ENCODE data around the gene AADAT.

AADAT gene

GRCh38 chr4:170089668-170090351 is at the start of gene AADAT:
Gene AADAT, minus strand, starts transcription at chr4:170089956. Its CDS starts 266 bp downstream, at chr4:170089690.
- TF ChIP-seq CTCF (IDR thresholded peaks at IDR 0.05; ENCODE audit: low read depth, low read length), result peak; percentile 79
- peak within 1 kb of the TSS; percentile 75 for H3K4me3 ChIP-seq (ENCODE audit: low read depth, low read length)

GRCh38 chr4:170138580-170139194 is 48.9 kb upstream of the AADAT start:
- H3K4me3 ChIP-seq (ENCODE audit: low read depth, low read length), result no peak overlapping the region
- TF ChIP-seq CTCF (IDR thresholded peaks at IDR 0.05; ENCODE audit: low read depth, low read length), result peak; percentile 67

- H3K4me3 ChIP-seq (ENCODE audit: low read depth, low read length), result no peak overlapping the region
- no peak for TF ChIP-seq CTCF (IDR thresholded peaks at IDR 0.05; ENCODE audit: low read depth, low read length)
These were observed 48.2 kb upstream of the AADAT start for GRCh38 chr4:170137927-170138326.

- TF ChIP-seq CTCF (IDR thresholded peaks at IDR 0.05; ENCODE audit: low read depth, low read length), result no peak
- no peak overlapping the region for H3K4me3 ChIP-seq (ENCODE audit: low read depth, low read length)
These were observed 47.7 kb upstream of the AADAT start for GRCh38 chr4:170137466-170137865.

- no peak for TF ChIP-seq CTCF (IDR thresholded peaks at IDR 0.05; ENCODE audit: low read depth, low read length)
These were observed 45.1 kb upstream of the AADAT start for GRCh38 chr4:170134821-170135220.

GRCh38 chr4:170128219-170128804 is 38.6 kb upstream of the AADAT start:
- no peak for TF ChIP-seq CTCF (IDR thresholded peaks at IDR 0.05; ENCODE audit: low read depth, low read length)
- no peak overlapping the region for H3K4me3 ChIP-seq (ENCODE audit: low read depth, low read length)

More at GRCh38 chr4:170134821-170135220, 45.1 kb upstream of the AADAT start:
- H3K4me3 ChIP-seq (ENCODE audit: low read depth, low read length), result no peak overlapping the region

GRCh38 chr4:170127758-170128157 is 38.0 kb upstream of the AADAT start:
- no peak overlapping the region for H3K4me3 ChIP-seq (ENCODE audit: low read depth, low read length)
- no peak for TF ChIP-seq CTCF (IDR thresholded peaks at IDR 0.05; ENCODE audit: low read depth, low read length)

Measured in WI38 (cell line).